CD4-positive, CD25-positive, alpha-beta regulatory T cell (primary cell): ENCODE data around the gene ACP3. TPM values are rescaled to one million over a fixed set of nuclear protein-coding genes. Genes with fewer than 3 reads are reported as not detected.

Experiments used
- ATAC-seq, 2 donors: fragments of 150-1000 bp; cut with Tn5 transposase; one replicate each; pipeline ENCODE4 v1.10.0; 2021; ENCODE audit warnings: low read depth in 2 of 2, moderate number of reproducible peaks in 2 of 2, moderate library complexity in 1 of 2
- DNase-seq, 3 donors: peaks; one replicate each; pipeline versions ENCODE4 v3.0.0 to v3.0.0-alpha.2; 2012 to 2022; ENCODE audit warnings: mixed read lengths in 1 of 3
- H3K27ac ChIP-seq: one replicate; pipeline ENCODE4 v1.7.0; 2013; ENCODE audit warnings: mild to moderate bottlenecking, low read length; ENCODE audit not compliant: insufficient read depth, poor library complexity, severe bottlenecking
- H3K27me3 ChIP-seq: one replicate; pipeline ENCODE4 v1.7.0; 2013; ENCODE audit warnings: low read length; ENCODE audit not compliant: control insufficient read depth, insufficient read depth
- H3K36me3 ChIP-seq: one replicate; pipeline ENCODE4 v1.7.0; 2013; ENCODE audit warnings: mild to moderate bottlenecking, low read length, moderate library complexity; ENCODE audit not compliant: control insufficient read depth, insufficient read depth
- H3K4me1 ChIP-seq: 2 replicates; pipeline ENCODE4 v1.7.0; 2013; ENCODE audit warnings: mild to moderate bottlenecking, low read length; ENCODE audit not compliant: insufficient read depth, control insufficient read depth, poor library complexity, severe bottlenecking
- H3K4me3 ChIP-seq: one replicate; pipeline ENCODE4 v1.7.0; 2013; ENCODE audit warnings: low read depth, mild to moderate bottlenecking, low read length, moderate library complexity
- H3K9me3 ChIP-seq, 2 experiments: 1 replicate in 1 of 2; 2 replicates in 1 of 2; pipeline ENCODE4 v1.7.0; 2013; ENCODE audit warnings: low read length in 2 of 2, mild to moderate bottlenecking in 1 of 2, moderate library complexity in 1 of 2; ENCODE audit not compliant: control insufficient read depth in 2 of 2
- H3K27ac Mint-ChIP-seq, 3 donors: one replicate each; pipeline ENCODE4 v1.8.0; 2020 to 2022; ENCODE audit warnings: mild to moderate bottlenecking in 3 of 3, mixed read lengths in 3 of 3, moderate library complexity in 2 of 3
- H3K27me3 Mint-ChIP-seq: one replicate; pipeline ENCODE4 v1.8.0; 2022; ENCODE audit warnings: mild to moderate bottlenecking, mixed read lengths
- H3K36me3 Mint-ChIP-seq: one replicate; pipeline ENCODE4 v1.8.0; 2020; ENCODE audit warnings: mixed read lengths
- H3K4me1 Mint-ChIP-seq, 4 donors: one replicate each; pipeline ENCODE4 v1.8.0; 2020 to 2022; ENCODE audit warnings: mixed read lengths in 4 of 4, mild to moderate bottlenecking in 1 of 4
- H3K4me3 Mint-ChIP-seq, 4 donors: one replicate each; pipeline ENCODE4 v1.8.0; 2020 to 2022; ENCODE audit warnings: mild to moderate bottlenecking in 4 of 4, mixed read lengths in 4 of 4, moderate library complexity in 3 of 4
- H3K9me3 Mint-ChIP-seq, 7 donors: one replicate each; pipeline ENCODE4 v1.8.0; 2020 to 2022; ENCODE audit warnings: mixed read lengths in 7 of 7, mild to moderate bottlenecking in 3 of 7, moderate library complexity in 2 of 7
- polyA plus RNA-seq, 4 donors: library from polyadenylated mRNA; unstranded; fragments of 300-500 nt; fragmentation: Illumina TruSeq; gene quantifications; one replicate each; pipeline ENCODE4 v1.2.3, GENCODE V29; 2021
- total RNA-seq: library from RNA; stranded (reverse); gene quantifications from one replicate; pipeline ENCODE4 v1.2.3, GENCODE V29; 2022

The ACP3 gene
- total and polyA plus RNA-seq, 5 donors from 2014 or later, result not detected

DNA sequence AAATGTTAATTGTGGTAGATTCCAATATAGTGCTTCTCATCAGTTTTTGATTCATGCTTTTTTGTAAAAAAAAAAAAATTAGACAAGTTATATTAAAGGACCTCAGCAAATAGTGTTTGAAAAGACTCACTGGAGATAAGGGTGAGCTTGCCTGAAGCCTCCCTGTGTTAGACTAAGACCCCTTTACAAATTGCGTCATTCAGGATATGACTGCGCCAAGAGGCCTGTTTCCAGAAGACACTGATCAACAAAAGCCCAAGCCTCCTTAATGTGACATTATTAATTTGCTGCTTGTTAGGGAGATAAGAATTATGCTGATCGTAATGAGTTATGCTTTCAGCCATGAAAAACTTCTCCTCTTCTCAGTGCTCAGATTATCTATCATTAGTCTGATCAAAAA is 87.1 kb downstream of the ACP3 start:
- Histone ChIP-seq H3K9me3 (no peaks in the 10 kb centered on the region), H3K36me3 (no peaks in the 10 kb centered on the region), H3K27me3 (peaks cover 15% of the 10 kb centered on the region), H3K27ac (no peak overlapping the region), H3K4me3 (no peak overlapping the region), H3K4me1 (no peaks in the 10 kb centered on the region)
- Mint-ChIP-seq H3K4me3 (no peak overlapping the region), H3K27me3 (peaks cover 37% of the 10 kb centered on the region), H3K36me3 (no peaks in the 10 kb centered on the region), H3K9me3 (no peaks in the 10 kb centered on the region), H3K27ac (no peak overlapping the region), H3K4me1 (no peaks in the 10 kb centered on the region)
- no peak for DNase-seq
- ATAC-seq, result no peak

DNA sequence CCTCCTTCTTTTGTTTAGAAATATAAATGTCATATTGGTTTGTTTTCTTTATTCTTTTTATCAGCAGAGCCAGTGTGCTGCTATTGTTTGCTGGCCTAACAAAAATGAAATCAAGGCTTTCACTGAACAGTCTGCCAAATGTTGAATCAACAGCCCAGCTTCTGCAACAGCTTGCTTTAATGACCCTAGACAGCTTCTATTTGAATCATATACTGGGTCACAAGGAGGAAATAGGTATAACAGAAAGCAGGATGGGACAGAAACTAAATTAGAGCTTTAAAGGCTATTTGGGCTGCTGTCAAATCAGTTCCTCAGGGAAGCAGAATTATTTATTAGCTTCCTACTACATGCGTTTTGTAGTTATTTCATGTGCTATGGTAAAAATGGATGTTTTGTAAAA is 88.0 kb downstream of the ACP3 start:
- Histone ChIP-seq H3K27me3 (peaks cover 13% of the 10 kb centered on the region), H3K4me1 (no peaks in the 10 kb centered on the region), H3K27ac (no peak overlapping the region), H3K9me3 (no peaks in the 10 kb centered on the region), H3K4me3 (no peak overlapping the region), H3K36me3 (no peaks in the 10 kb centered on the region)
- ATAC-seq, result no peak
- Mint-ChIP-seq H3K9me3 (no peaks in the 10 kb centered on the region), H3K27me3 (peaks cover 35% of the 10 kb centered on the region), H3K4me1 (no peaks in the 10 kb centered on the region), H3K36me3 (no peaks in the 10 kb centered on the region), H3K4me3 (no peak overlapping the region), H3K27ac (no peak overlapping the region)
- no peak for DNase-seq

- ATAC-seq (no peak), DNase-seq (no peak)
- H3K27me3 ChIP-seq, result peaks cover 13% of the 10 kb centered on the region
- no peaks in the 10 kb centered on the region for H3K9me3 ChIP-seq
- no peak overlapping the region for H3K27ac ChIP-seq
- H3K4me1 Mint-ChIP-seq, result no peaks in the 10 kb centered on the region
- no peaks in the 10 kb centered on the region for H3K4me1 ChIP-seq
- H3K9me3 Mint-ChIP-seq, result no peaks in the 10 kb centered on the region
- H3K36me3 ChIP-seq, result no peaks in the 10 kb centered on the region
- no peaks in the 10 kb centered on the region for H3K36me3 Mint-ChIP-seq
- no peak overlapping the region for H3K4me3 Mint-ChIP-seq
- H3K27ac Mint-ChIP-seq, result no peak overlapping the region
- H3K4me3 ChIP-seq, result no peak overlapping the region
- H3K27me3 Mint-ChIP-seq, result peaks cover 35% of the 10 kb centered on the region
Observed at GRCh38 chr3:132405609-132406299, 88.5 kb downstream of the ACP3 start.

DNA sequence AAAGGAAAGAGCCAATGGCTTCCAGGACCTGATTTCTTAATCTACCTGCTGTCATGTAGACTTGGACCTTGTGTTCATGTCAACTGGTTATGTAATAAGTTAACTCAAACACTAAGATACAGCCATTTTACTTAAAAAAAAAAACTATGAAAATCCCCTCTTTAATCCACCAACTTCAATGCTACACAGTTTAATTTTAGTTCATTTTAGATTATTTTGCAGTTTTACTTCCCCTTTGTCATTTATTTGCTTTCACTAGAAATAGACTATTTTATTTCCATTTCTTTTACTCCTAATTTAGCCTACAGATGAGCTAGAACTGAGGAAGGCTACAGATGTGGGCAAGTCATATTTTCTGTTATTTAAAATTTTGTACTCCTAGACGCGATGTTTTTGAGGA is 89.4 kb downstream of the ACP3 start:
- ATAC-seq, result no peak
- H3K36me3 Mint-ChIP-seq, result no peaks in the 10 kb centered on the region

GRCh38 chr3:132407025-132407424 is 89.8 kb downstream of the ACP3 start:
- ATAC-seq (no peak), DNase-seq (no peak)
- H3K4me3 ChIP-seq, result no peak overlapping the region
- H3K36me3 ChIP-seq, result no peaks in the 10 kb centered on the region
- Mint-ChIP-seq H3K9me3 (no peaks in the 10 kb centered on the region), H3K27ac (no peak overlapping the region), H3K36me3 (no peaks in the 10 kb centered on the region), H3K4me1 (no peaks in the 10 kb centered on the region), H3K27me3 (peaks cover 44% of the 10 kb centered on the region), H3K4me3 (no peak overlapping the region)
- no peak overlapping the region for H3K27ac ChIP-seq
- H3K9me3 ChIP-seq, result no peaks in the 10 kb centered on the region
- H3K27me3 ChIP-seq, result peaks cover 10% of the 10 kb centered on the region
- H3K4me1 ChIP-seq, result no peaks in the 10 kb centered on the region

More for the DNA sequence above, 89.4 kb downstream of the ACP3 start:
- Histone ChIP-seq H3K4me1 (no peaks in the 10 kb centered on the region), H3K27me3 (peaks cover 10% of the 10 kb centered on the region), H3K9me3 (no peaks in the 10 kb centered on the region), H3K36me3 (no peaks in the 10 kb centered on the region), H3K4me3 (no peak overlapping the region), H3K27ac (no peak overlapping the region)
- Mint-ChIP-seq H3K27me3 (peaks cover 39% of the 10 kb centered on the region), H3K27ac (no peak overlapping the region), H3K4me3 (no peak overlapping the region), H3K4me1 (no peaks in the 10 kb centered on the region), H3K9me3 (no peaks in the 10 kb centered on the region)
- DNase-seq, result no peak

Other genes with a start within 250 kb of the ACP3 start
- 29.4 TPM for gene DNAJC13, start 100.1 kb downstream of the ACP3 start, total RNA-seq
- gene DNAJC13, start 100.1 kb downstream of the ACP3 start, polyA plus RNA-seq, result 10 to 100 TPM in 2 of 4 donors, 1 to 10 TPM in 2; 7.1 to 12.7 (median 9.1) TPM